Measurements from ENCODE around the gene TRAIP.

Gene TRAIP

GRCh38 chr3:49873623-49874022 lies 17.3 kb upstream of the TRAIP start:
- no peak for DNase-seq (ENCODE audit: low spot score)

GRCh38 chr3:49872801-49873281 lies 16.5 kb upstream of the TRAIP start:
- DNase-seq (ENCODE audit: low spot score), result no peak

- no peak for DNase-seq (ENCODE audit: low spot score)
Observed at GRCh38 chr3:49871531-49872153, 15.3 kb upstream of the TRAIP start.

GRCh38 chr3:49869525-49870126 lies 13.3 kb upstream of the TRAIP start, which contains the start of gene CAMKV:
Gene CAMKV (minus strand): TSS chr3:49869906. CDS start chr3:49862388, 7,518 bp downstream.
- DNase-seq (ENCODE audit: low spot score), result peak; percentile 42

GRCh38 chr3:49868862-49869466 lies 12.6 kb upstream of the TRAIP start:
- DNase-seq (ENCODE audit: low spot score), result no peak

- DNase-seq (ENCODE audit: low spot score), result peak; percentile 61
Observed at GRCh38 chr3:49867871-49868321, 11.5 kb upstream of the TRAIP start.

- DNase-seq (ENCODE audit: low spot score), result no peak
Observed at GRCh38 chr3:49867400-49867799, 11.0 kb upstream of the TRAIP start.

GRCh38 chr3:49865198-49865784 lies 8.9 kb upstream of the TRAIP start:
- DNase-seq (ENCODE audit: low spot score), result no peak

GRCh38 chr3:49864505-49864904 lies 8.1 kb upstream of the TRAIP start:
- no peak for DNase-seq (ENCODE audit: low spot score)

GRCh38 chr3:49859576-49860305 lies 3.4 kb upstream of the TRAIP start:
- no peak for DNase-seq (ENCODE audit: low spot score)

GRCh38 chr3:49855662-49856061 lies 702 bp downstream of the TRAIP start:
- DNase-seq (ENCODE audit: low spot score), result no peak

GRCh38 chr3:49845694-49846093 lies 10.7 kb downstream of the TRAIP start:
- no peak for DNase-seq (ENCODE audit: low spot score)

GRCh38 chr3:49844464-49845183 lies 11.7 kb downstream of the TRAIP start:
- no peak for DNase-seq (ENCODE audit: low spot score)

- no peak for DNase-seq (ENCODE audit: low spot score)
Observed at GRCh38 chr3:49842843-49843517, 13.4 kb downstream of the TRAIP start.

- no peak for DNase-seq (ENCODE audit: low spot score)
Observed at GRCh38 chr3:49841806-49842205, 14.6 kb downstream of the TRAIP start.

GRCh38 chr3:49841126-49841696 lies 15.2 kb downstream of the TRAIP start:
- no peak for DNase-seq (ENCODE audit: low spot score)

GRCh38 chr3:49840388-49840787 lies 16.0 kb downstream of the TRAIP start:
- no peak for DNase-seq (ENCODE audit: low spot score)

- DNase-seq (ENCODE audit: low spot score), result peak; percentile 88
Observed at GRCh38 chr3:49839193-49839809, 17.1 kb downstream of the TRAIP start.

- no peak for DNase-seq (ENCODE audit: low spot score)
Observed at GRCh38 chr3:49831341-49831740, 25.0 kb downstream of the TRAIP start.

- DNase-seq (ENCODE audit: low spot score), result no peak
Observed at GRCh38 chr3:49826016-49826415, 30.3 kb downstream of the TRAIP start.

All from AG20443 (cell line).